Kidney (tissue), 14 donors: ENCODE measurements around the gene ZNF652. TPM values are rescaled to one million over a fixed set of nuclear protein-coding genes. Genes with fewer than 3 reads are reported as not detected.

ENCODE experiments used
- DNase-seq, 5 donors: peaks; one replicate each; pipeline ENCODE4 v3.0.0-alpha.2; 2013 to 2020
- FAIRE-seq: peaks from 2 replicates; lab custom pipeline; 2012; peaks lifted over from hg19 to GRCh38; lab: Jason Lieb, UNC
- H3K27ac ChIP-seq, 2 donors: one replicate each; pipeline ENCODE4 v1.7.0; 2013; ENCODE audit warnings: low read depth in 2 of 2, low read length in 2 of 2, inconsistent platforms in 1 of 2
- H3K27me3 ChIP-seq: one replicate; pipeline ENCODE4 v1.7.1; 2013; ENCODE audit warnings: low read length, inconsistent platforms; ENCODE audit not compliant: control insufficient read depth, insufficient read depth
- H3K36me3 ChIP-seq, 3 donors: one replicate each; pipeline versions ENCODE4 v1.7.0 to v1.7.1; 2013; ENCODE audit warnings: low read length in 3 of 3, control low read depth in 1 of 3, inconsistent platforms in 1 of 3; ENCODE audit not compliant: insufficient read depth in 3 of 3, control insufficient read depth in 2 of 3
- H3K4me1 ChIP-seq, 3 donors: one replicate each; pipeline versions ENCODE4 v1.7.0 to v1.7.1; 2013; ENCODE audit warnings: low read length in 3 of 3, inconsistent platforms in 1 of 3, low read depth in 1 of 3; ENCODE audit not compliant: control insufficient read depth in 2 of 3, insufficient read depth in 2 of 3
- H3K4me3 ChIP-seq, 3 donors: one replicate each; pipeline versions ENCODE4 v1.7.0 to v1.8.1; 2013; ENCODE audit warnings: low read length in 3 of 3, control low read depth in 1 of 3, inconsistent platforms in 1 of 3
- H3K9ac ChIP-seq, 3 donors: one replicate each; pipeline versions ENCODE4 v1.7.0 to v1.7.1; 2013; ENCODE audit warnings: low read length in 3 of 3, control low read depth in 1 of 3, inconsistent platforms in 1 of 3
- H3K9me3 ChIP-seq, 3 donors: one replicate each; pipeline versions ENCODE4 v1.7.0 to v1.7.1; 2013; ENCODE audit warnings: low read length in 3 of 3, control low read depth in 1 of 3, inconsistent platforms in 1 of 3; ENCODE audit not compliant: control insufficient read depth in 2 of 3, insufficient read depth in 1 of 3
- CTCF ChIP-seq: IDR thresholded peaks from 3 replicates; pipeline ENCODE4 v1.5.1; 2012; ENCODE audit warnings: mild to moderate bottlenecking, moderate library complexity, borderline replicate concordance; ENCODE audit not compliant: insufficient read depth; ENCODE audit errors: extremely low read depth
- intact Hi-C: fragments of 100-400 bp; cut with DNase I; formaldehyde crosslinking; loops from one replicate; pipeline ENCODE4 v1.11.1; 2022
- polyA plus RNA-seq: library from polyadenylated mRNA; stranded (reverse); fragments of 350-450 nt; fragmentation: Illumina TruSeq; extraction: RNeasy Lipid Tissue Mini Kit (QIAGEN cat#74804); gene quantifications from one replicate; pipeline ENCODE4 v1.2.3, GENCODE V29; 2014; ENCODE audit warnings: low read depth, low replicate concordance; ENCODE audit not compliant: insufficient read depth
- total RNA-seq: library from RNA; stranded (reverse); fragmentation: NEBNext Ultra II Directional; extraction: Animal tissue kit (Norgen Biotek cat#: 25700); gene quantifications from one replicate; pipeline ENCODE4 v1.2.1, GENCODE V29; 2021
- donor health status: control.
- donor health status: control.
- donor health status: control.
- donor health status: control.
- donor health status: control.
- donor health status: DM: yes; HTN: yes; CAD: no.
- donor health status: Normal renal cell carcinoma (clear cell type).

ZNF652 gene
- total and polyA plus RNA-seq, 2 donors from 2014 or later, result 30.1 to 49.0 TPM

- H3K36me3 ChIP-seq, result peaks cover 14 to 42% (median 37%) of the 10 kb centered on the region in 3 donors
- intact Hi-C loops, result no loop called here
- no peak overlapping the region for H3K4me3 ChIP-seq
- DNase-seq (no peak), FAIRE-seq (no peak)
- no peaks in the 10 kb centered on the region for H3K9me3 ChIP-seq
- H3K27me3 ChIP-seq, result no peaks in the 10 kb centered on the region
- no peaks in the 10 kb centered on the region for H3K4me1 ChIP-seq
- no peak for TF ChIP-seq CTCF
- H3K9ac ChIP-seq, result no peak overlapping the region
- no peak overlapping the region for H3K27ac ChIP-seq
These were observed 42.3 kb upstream of the ZNF652 start for GRCh38 chr17:49404361-49404760.

- FAIRE-seq (no peak), DNase-seq (no peak)
- Histone ChIP-seq H3K9me3 (no peaks in the 10 kb centered on the region), H3K4me3 (no peak overlapping the region), H3K27ac (no peak overlapping the region), H3K36me3 (peaks cover 13 to 35% (median 31%) of the 10 kb centered on the region in 3 donors), H3K9ac (no peak overlapping the region), H3K4me1 (no peaks in the 10 kb centered on the region), H3K27me3 (no peaks in the 10 kb centered on the region)
- no peak for TF ChIP-seq CTCF
- intact Hi-C loops, result no loop called here
These were observed 41.7 kb upstream of the ZNF652 start for GRCh38 chr17:49403514-49404289.

GRCh38 chr17:49402706-49403105, 40.7 kb upstream of the ZNF652 start:
- Histone ChIP-seq H3K36me3 (peaks cover 12 to 27% (median 26%) of the 10 kb centered on the region in 3 donors), H3K27ac (no peak overlapping the region), H3K9ac (no peak overlapping the region), H3K4me1 (no peaks in the 10 kb centered on the region), H3K27me3 (no peaks in the 10 kb centered on the region), H3K9me3 (no peaks in the 10 kb centered on the region), H3K4me3 (no peak overlapping the region)
- FAIRE-seq (no peak), DNase-seq (no peak)
- intact Hi-C loops, result no loop called here
- no peak for TF ChIP-seq CTCF
